GM12878 (cell line): ENCODE results near the gene OTOG. TPM values are rescaled to one million over a fixed set of nuclear protein-coding genes. Genes with fewer than 3 reads are reported as not detected.

Source experiments
- ATAC-seq: fragments of 200-7000 bp; cut with Tn5 transposase; 3 replicates; pipeline ENCODE4 v1.9.1; 2020; ENCODE audit warnings: mild to moderate bottlenecking, moderate library complexity
- BruUV-seq: library from RNA; stranded (reverse); fragments of 400-500 nt; replicated peaks from 2 replicates; lab custom pipeline; 2021; lab: Mats Ljungman, UMichigan
- CTCF ChIA-PET: fragments of 300-600 bp; sonication (Branson Sonifier 250); formaldehyde crosslinking; extraction: SDS; loops from one replicate; lab custom pipeline; 2021; ENCODE audit warnings: inconsistent platforms; lab: Yijun Ruan, JAX
- POLR2A ChIA-PET: fragments of 350-600 bp; formaldehyde crosslinking; extraction: SDS; loops from one replicate; lab custom pipeline; 2021; ENCODE audit warnings: inconsistent platforms; lab: Charles Lee
- RAD21 ChIA-PET: fragments of 300-600 bp; sonication (Branson Sonifier 250); formaldehyde crosslinking; loops from one replicate; lab custom pipeline; 2023; ENCODE audit warnings: antibody characterized with exemption; ENCODE audit not compliant: unreplicated experiment; lab: Charles Lee
- SMC1A ChIA-PET: fragments of 300-600 bp; sonication (Branson Sonifier 250); formaldehyde crosslinking; loops from one replicate; lab custom pipeline; 2023; ENCODE audit not compliant: unreplicated experiment, uncharacterized antibody; lab: Charles Lee
- DNase-seq: peaks from one replicate; pipeline ENCODE4 v3.0.0-alpha.2; 2011; ENCODE audit warnings: low read depth, low spot score
- FAIRE-seq: peaks from 3 replicates; lab custom pipeline; 2011; peaks lifted over from hg19 to GRCh38; lab: Jason Lieb, UNC
- H2AFZ ChIP-seq: 2 replicates; pipeline ENCODE4 v1.6.0; 2011; ENCODE audit warnings: low read depth, low read length, control low read depth; ENCODE audit not compliant: control insufficient read depth
- H3K27ac ChIP-seq: 2 replicates; pipeline ENCODE4 v1.5.1; 2011; ENCODE audit warnings: control low read depth; ENCODE audit not compliant: control insufficient read depth, insufficient read depth
- H3K27me3 ChIP-seq, 2 experiments: replicated peaks in 1 of 2; 2 replicates each; pipeline versions ENCODE4 v1.6.0 to v1.6.1; 2011; ENCODE audit warnings: low read length in 1 of 2; ENCODE audit not compliant: control insufficient read depth in 2 of 2, insufficient read depth in 2 of 2
- H3K36me3 ChIP-seq, 2 experiments: 2 replicates each; pipeline ENCODE4 v1.5.1; 2011; ENCODE audit warnings: low read length in 1 of 2; ENCODE audit not compliant: control insufficient read depth in 2 of 2, insufficient read depth in 2 of 2
- H3K4me1 ChIP-seq: 2 replicates; pipeline ENCODE4 v1.6.1; 2011; ENCODE audit warnings: mild to moderate bottlenecking, low read length, moderate library complexity, mixed read lengths; ENCODE audit not compliant: control insufficient read depth, insufficient read depth
- H3K4me2 ChIP-seq: 2 replicates; pipeline ENCODE4 v1.6.0; 2011; ENCODE audit warnings: control low read depth; ENCODE audit not compliant: control insufficient read depth, insufficient read depth
- H3K4me3 ChIP-seq: fragments of 200-600 bp; sonication (generic); 2 replicates; pipeline ENCODE4 v1.5.1; 2016
- H3K79me2 ChIP-seq: 2 replicates; pipeline ENCODE4 v1.6.0; 2011; ENCODE audit warnings: low read length; ENCODE audit not compliant: control insufficient read depth, insufficient read depth
- H3K9ac ChIP-seq: 2 replicates; pipeline ENCODE4 v1.8.0; 2011; ENCODE audit warnings: low read length, control low read depth, mixed read lengths; ENCODE audit not compliant: control insufficient read depth, insufficient read depth
- H3K9me3 ChIP-seq: replicated peaks from 3 replicates; pipeline ENCODE4 v1.5.1; 2011; ENCODE audit warnings: mild to moderate bottlenecking, low read length; ENCODE audit not compliant: control insufficient read depth, insufficient read depth
- H4K20me1 ChIP-seq: 2 replicates; pipeline ENCODE4 v1.6.0; 2011; ENCODE audit not compliant: control insufficient read depth, insufficient read depth
- CBFB ChIP-seq: IDR thresholded peaks from 2 replicates; pipeline ENCODE4 v1.6.1; 2016; ENCODE audit warnings: antibody characterized with exemption, low read depth
- CBX5 ChIP-seq: sonication (generic); IDR thresholded peaks from 2 replicates; pipeline ENCODE4 v1.6.1; 2016; ENCODE audit warnings: low read depth, moderate library complexity, mild to moderate bottlenecking, inconsistent platforms
- CTCF ChIP-seq, 3 experiments: IDR thresholded peaks in 2 of 3; conservative IDR thresholded peaks in 1 of 3; 2 replicates each; pipeline ENCODE4 v1.5.1; 2011; ENCODE audit warnings: low read depth in 3 of 3, low read length in 3 of 3, mild to moderate bottlenecking in 3 of 3, control low read depth in 2 of 3, moderate library complexity in 2 of 3, inconsistent platforms in 1 of 3, mixed read lengths in 1 of 3; ENCODE audit not compliant: control insufficient read depth in 2 of 3, insufficient read depth in 1 of 3; ENCODE audit errors: extremely low read depth in 1 of 3
- FOS ChIP-seq: IDR thresholded peaks from 3 replicates; pipeline ENCODE4 v1.6.1; 2011; ENCODE audit warnings: borderline replicate concordance; ENCODE audit not compliant: insufficient read length; ENCODE audit errors: extremely low read depth
- IKZF2 ChIP-seq, 2 experiments: fragments of 450-650 bp; IDR thresholded peaks; 2 replicates each; pipeline ENCODE4 v1.6.1; 2017; ENCODE audit warnings: mild to moderate bottlenecking in 2 of 2, moderate library complexity in 2 of 2
- NFYB ChIP-seq: IDR thresholded peaks from 2 replicates; pipeline ENCODE4 v1.6.1; 2011; ENCODE audit warnings: low read depth, mild to moderate bottlenecking, low read length, improper control_type of control experiment, moderate library complexity; ENCODE audit not compliant: insufficient read depth
- POLR2A ChIP-seq: IDR thresholded peaks from 2 replicates; pipeline ENCODE4 v1.6.1; 2011; ENCODE audit warnings: low read depth, mild to moderate bottlenecking, low read length
- POU2F2 ChIP-seq: IDR thresholded peaks from 3 replicates; pipeline ENCODE4 v1.6.1; 2011; ENCODE audit warnings: low read depth, mild to moderate bottlenecking, low read length, borderline replicate concordance
- SMARCA5 ChIP-seq: fragments of 450-650 bp; IDR thresholded peaks from 2 replicates; pipeline ENCODE4 v1.6.1; 2017; ENCODE audit warnings: mild to moderate bottlenecking
- SP1 ChIP-seq: IDR thresholded peaks from one replicate; pipeline ENCODE4 v1.6.1; 2011; ENCODE audit warnings: low read depth, low read length
- STAT3 ChIP-seq: IDR thresholded peaks from 2 replicates; pipeline ENCODE4 v1.6.1; 2011; ENCODE audit warnings: low read depth, low read length, improper control_type of control experiment
- SUZ12 ChIP-seq: fragments of 200-600 bp; sonication (generic); IDR thresholded peaks from one replicate; pipeline ENCODE4 v1.6.1; 2018; ENCODE audit warnings: antibody characterized with exemption, mild to moderate bottlenecking; ENCODE audit not compliant: unreplicated experiment
- WRNIP1 ChIP-seq: IDR thresholded peaks from 2 replicates; pipeline ENCODE4 v1.6.1; 2011; ENCODE audit warnings: low read depth, low read length, improper control_type of control experiment, borderline replicate concordance
- ZNF217 ChIP-seq: fragments of 450-650 bp; IDR thresholded peaks from 2 replicates; pipeline ENCODE4 v1.6.1; 2017; ENCODE audit warnings: antibody characterized with exemption, mild to moderate bottlenecking
- ZNF384 ChIP-seq: IDR thresholded peaks from 2 replicates; pipeline ENCODE4 v1.6.1; 2012; ENCODE audit warnings: low read depth, mild to moderate bottlenecking, low read length, improper control_type of control experiment, borderline replicate concordance
- WGBS: methylation state at CpG from one replicate; pipeline ENCODE4 v1.1.6; 2016; ENCODE audit warnings: low lambda C conversion rate; ENCODE audit not compliant: insufficient replicate concordance, insufficient coverage; ENCODE audit errors: missing lambda C conversion rate; 5-methylcytosine and 5-hydroxymethylcytosine counted together
- in situ Hi-C: fragments of 300-500 bp; cut with MboI; formaldehyde crosslinking; loops from 9 replicates; pipeline ENCODE4 v1.14.3; 2018; ENCODE audit warnings: mixed read lengths
- intact Hi-C: fragments of 100-400 bp; cut with micrococcal nuclease; formaldehyde crosslinking; loops from one replicate; pipeline ENCODE4 v1.14.2; 2022; ENCODE audit not compliant: unreplicated experiment
- polyA plus RNA-seq, 11 experiments: library from polyadenylated mRNA; depleted of rRNA in 4 of 11; unstranded in 6 of 11; stranded (reverse) in 5 of 11; fragments of >200 nt; fragmentation: Nextera tagmentation in 4 of 11; fragmentation: Illumina TruSeq in 1 of 11; extraction: Ambion mirVana in 4 of 11; extraction: Trizol in 1 of 11; gene quantifications; 1 replicate in 1 of 11; 2 replicates in 10 of 11; pipeline versions ENCODE4 v1.2.1 to v1.2.3, GENCODE V29; 2011 to 2016; ENCODE audit warnings: inconsistent platforms in 2 of 11, missing spikeins in 2 of 11, low read depth in 1 of 11
- total RNA-seq, 4 experiments: library from RNA; depleted of rRNA in 3 of 4; stranded (reverse); fragments of >200 nt in 3 of 4; fragmentation: Illumina TruSeq in 1 of 4; extraction: Trizol in 1 of 4; gene quantifications; 2 replicates each; pipeline versions ENCODE4 v1.2.1 to v1.2.3, GENCODE V29; 2013 to 2021
- TF ChIP-seq, protein P1 (sequence below): IDR thresholded peaks from 2 replicates; pipeline ENCODE4 v1.6.1; 2011; ENCODE audit warnings: low read depth, mild to moderate bottlenecking, low read length, moderate library complexity, borderline replicate concordance; ENCODE audit errors: extremely low read depth
- TF ChIP-seq, protein P2 (sequence below): IDR thresholded peaks from 2 replicates; pipeline ENCODE4 v1.6.1; 2012; ENCODE audit warnings: improper control_type of control experiment, low read depth, low read length; ENCODE audit not compliant: insufficient replicate concordance

The OTOG gene
- total and polyA plus RNA-seq, 10 of the 15 experiments (the other 5 are each of a cell fraction or from before 2014, with no cell fraction given), result not detected

- TF ChIP-seq CTCF (IDR thresholded peaks at IDR 0.05 in 2 of 3, conservative IDR thresholded peaks at IDR 0.05 in 1 of 3; ENCODE audit: control insufficient read depth in 2 of 3, extremely low read depth in 1 of 3, insufficient read depth in 1 of 3, low read depth in 3 of 3, low read length in 3 of 3) (no peak), SP1 (no peak), WRNIP1 (no peak), POU2F2 (no peak), STAT3 (no peak)
- TF ChIP-seq, protein P1, sequence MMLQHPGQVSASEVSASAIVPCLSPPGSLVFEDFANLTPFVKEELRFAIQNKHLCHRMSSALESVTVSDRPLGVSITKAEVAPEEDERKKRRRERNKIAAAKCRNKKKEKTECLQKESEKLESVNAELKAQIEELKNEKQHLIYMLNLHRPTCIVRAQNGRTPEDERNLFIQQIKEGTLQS, result no peak
These were observed 105.5 kb downstream of the OTOG start (continued) for GRCh38 chr11:17652556-17652955.

DNA sequence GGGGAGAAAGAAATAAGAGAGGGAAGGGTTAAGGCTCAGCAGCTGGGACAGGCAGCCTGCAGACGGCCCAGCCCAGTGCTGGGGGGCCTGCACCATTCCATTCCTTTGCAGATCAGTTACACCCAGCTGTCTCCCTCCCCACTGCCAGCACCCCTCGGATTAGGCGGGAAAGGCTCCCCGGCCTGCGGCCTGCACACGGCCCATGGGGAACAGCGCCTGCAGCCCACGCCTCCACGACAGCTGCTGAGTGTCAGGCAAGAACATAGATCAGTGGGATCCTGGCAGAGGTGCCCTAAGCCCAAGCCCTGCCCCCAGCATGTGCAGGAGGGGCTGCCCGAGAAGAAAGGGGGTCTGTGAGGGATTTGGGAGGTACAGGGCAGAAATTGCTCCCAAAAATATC is 106.6 kb downstream of the OTOG start:
- H2AFZ ChIP-seq, result no peak overlapping the region
- H3K36me3 ChIP-seq, result no peaks in the 10 kb centered on the region
- peaks cover 2 to 14% of the 10 kb centered on the region in 2 experiments for H3K27me3 ChIP-seq
- no peaks in the 10 kb centered on the region for H3K79me2 ChIP-seq
- ChIA-PET POLR2A (no interaction called here), RAD21 (no interaction called here), SMC1A (no interaction called here), CTCF (interaction anchor here (0.9 kb wide), 1 partner anchor 11 kb away, joined by 3 read pairs; no protein-coding TSS in a partner anchor)
- H3K4me3 ChIP-seq, result no peak overlapping the region
- no peaks in the 10 kb centered on the region for H3K4me1 ChIP-seq
- no peak overlapping the region for H3K27ac ChIP-seq
- BruUV-seq, result no TSS peak
- FAIRE-seq (no peak), ATAC-seq (no peak), DNase-seq (no peak)
- H3K9me3 ChIP-seq, result no peaks in the 10 kb centered on the region; the same call in 2 of the 3 replicates
- H4K20me1 ChIP-seq, result no peaks in the 10 kb centered on the region
- no peak overlapping the region for H3K9ac ChIP-seq
- intact Hi-C loops, result no loop called here
- 29% methylated on average over 10 of the region's 10 CpGs for WGBS
- H3K4me2 ChIP-seq, result no peak overlapping the region
- in situ Hi-C loops, result no loop called here
- TF ChIP-seq ZNF217 (no peak), IKZF2 (IDR thresholded peaks at IDR 0.05) (no peak), SUZ12 (no peak), CBX5 (no peak), SMARCA5 (no peak), ZNF384 (no peak), CBFB (no peak), POLR2A (no peak), NFYB (no peak), FOS (no peak)
- TF ChIP-seq, protein P2, sequence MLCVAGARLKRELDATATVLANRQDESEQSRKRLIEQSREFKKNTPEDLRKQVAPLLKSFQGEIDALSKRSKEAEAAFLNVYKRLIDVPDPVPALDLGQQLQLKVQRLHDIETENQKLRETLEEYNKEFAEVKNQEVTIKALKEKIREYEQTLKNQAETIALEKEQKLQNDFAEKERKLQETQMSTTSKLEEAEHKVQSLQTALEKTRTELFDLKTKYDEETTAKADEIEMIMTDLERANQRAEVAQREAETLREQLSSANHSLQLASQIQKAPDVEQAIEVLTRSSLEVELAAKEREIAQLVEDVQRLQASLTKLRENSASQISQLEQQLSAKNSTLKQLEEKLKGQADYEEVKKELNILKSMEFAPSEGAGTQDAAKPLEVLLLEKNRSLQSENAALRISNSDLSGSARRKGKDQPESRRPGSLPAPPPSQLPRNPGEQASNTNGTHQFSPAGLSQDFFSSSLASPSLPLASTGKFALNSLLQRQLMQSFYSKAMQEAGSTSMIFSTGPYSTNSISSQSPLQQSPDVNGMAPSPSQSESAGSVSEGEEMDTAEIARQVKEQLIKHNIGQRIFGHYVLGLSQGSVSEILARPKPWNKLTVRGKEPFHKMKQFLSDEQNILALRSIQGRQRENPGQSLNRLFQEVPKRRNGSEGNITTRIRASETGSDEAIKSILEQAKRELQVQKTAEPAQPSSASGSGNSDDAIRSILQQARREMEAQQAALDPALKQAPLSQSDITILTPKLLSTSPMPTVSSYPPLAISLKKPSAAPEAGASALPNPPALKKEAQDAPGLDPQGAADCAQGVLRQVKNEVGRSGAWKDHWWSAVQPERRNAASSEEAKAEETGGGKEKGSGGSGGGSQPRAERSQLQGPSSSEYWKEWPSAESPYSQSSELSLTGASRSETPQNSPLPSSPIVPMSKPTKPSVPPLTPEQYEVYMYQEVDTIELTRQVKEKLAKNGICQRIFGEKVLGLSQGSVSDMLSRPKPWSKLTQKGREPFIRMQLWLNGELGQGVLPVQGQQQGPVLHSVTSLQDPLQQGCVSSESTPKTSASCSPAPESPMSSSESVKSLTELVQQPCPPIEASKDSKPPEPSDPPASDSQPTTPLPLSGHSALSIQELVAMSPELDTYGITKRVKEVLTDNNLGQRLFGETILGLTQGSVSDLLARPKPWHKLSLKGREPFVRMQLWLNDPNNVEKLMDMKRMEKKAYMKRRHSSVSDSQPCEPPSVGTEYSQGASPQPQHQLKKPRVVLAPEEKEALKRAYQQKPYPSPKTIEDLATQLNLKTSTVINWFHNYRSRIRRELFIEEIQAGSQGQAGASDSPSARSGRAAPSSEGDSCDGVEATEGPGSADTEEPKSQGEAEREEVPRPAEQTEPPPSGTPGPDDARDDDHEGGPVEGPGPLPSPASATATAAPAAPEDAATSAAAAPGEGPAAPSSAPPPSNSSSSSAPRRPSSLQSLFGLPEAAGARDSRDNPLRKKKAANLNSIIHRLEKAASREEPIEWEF, result no peak
